BLaER1 treated with 17β-estradiol and CSF1 and Interleukin-3, amounts not matched to agents 10 nM and 100 nM (cell line): ENCODE results near the gene DLG2.

Experiments
- H3K27ac ChIP-seq, 11 experiments: shearing (Covaris generic); formaldehyde crosslinking; 2 replicates each; pipeline ENCODE4 v1.8.1; 2022
- H3K27me3 ChIP-seq, 11 experiments: shearing (Covaris generic); formaldehyde crosslinking; 2 replicates each; pipeline ENCODE4 v1.8.1; 2022
- H3K36me3 ChIP-seq, 11 experiments: shearing (Covaris generic); formaldehyde crosslinking; 2 replicates each; pipeline ENCODE4 v1.8.1; 2022
- H3K4me1 ChIP-seq, 10 experiments: shearing (Covaris generic); formaldehyde crosslinking; 2 replicates each; pipeline ENCODE4 v1.8.1; 2022
- H3K4me2 ChIP-seq, 11 experiments: shearing (Covaris generic); formaldehyde crosslinking; 2 replicates each; pipeline ENCODE4 v1.8.1; 2022
- H3K4me3 ChIP-seq, 10 experiments: shearing (Covaris generic); formaldehyde crosslinking; 2 replicates each; pipeline ENCODE4 v1.8.1; 2022
- H3K9ac ChIP-seq, 11 experiments: shearing (Covaris generic); formaldehyde crosslinking; 2 replicates each; pipeline ENCODE4 v1.8.1; 2022
- H3K9me3 ChIP-seq, 11 experiments: shearing (Covaris generic); formaldehyde crosslinking; replicated peaks in 1 of 11; 2 replicates each; pipeline ENCODE4 v1.8.1; 2022
- H4K20me1 ChIP-seq, 11 experiments: shearing (Covaris generic); formaldehyde crosslinking; 2 replicates each; pipeline ENCODE4 v1.8.1; 2022
- Cebpa-rat ChIP-seq, 11 experiments: shearing (Covaris generic); IDR thresholded peaks; 2 replicates each; pipeline ENCODE4 v1.8.1; 2022

The DLG2 gene

DNA sequence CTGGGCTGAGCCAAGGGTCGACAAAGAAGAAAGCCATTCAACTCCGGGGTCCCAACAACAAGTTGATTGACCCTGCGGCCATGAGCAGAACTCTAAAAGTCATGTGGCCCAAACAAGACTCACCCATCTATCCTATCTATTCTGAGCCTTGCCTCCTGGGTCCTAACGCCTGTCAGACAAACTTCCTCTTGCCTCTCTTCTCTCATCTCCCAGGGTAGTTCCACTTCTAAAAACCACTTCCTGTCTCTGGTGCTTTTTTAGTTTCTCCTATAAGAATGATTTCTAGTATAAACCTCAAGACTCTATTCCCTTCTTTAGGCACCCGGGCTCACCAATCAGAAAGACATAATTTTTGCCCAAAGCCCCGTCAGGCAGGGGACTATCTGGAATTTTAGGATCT is 530.2 kb downstream of the DLG2 start:
- no peak for TF ChIP-seq Cebpa-rat (IDR thresholded peaks at IDR 0.05)
- H3K27me3 ChIP-seq, result no peaks in the 10 kb centered on the region
- H3K4me2 ChIP-seq, result peak overlapping the region; percentile 49 to 71 (median 63)
- no peaks in the 10 kb centered on the region for H4K20me1 ChIP-seq
- peak overlapping the region in 5 of 11 experiments; percentile 16 to 53 (median 21); a peak in 3 of 22 replicates for H3K27ac ChIP-seq
- peaks cover 11 to 16% (median 13%) of the 10 kb centered on the region in 11 experiments for H3K9me3 ChIP-seq
- no peaks in the 10 kb centered on the region for H3K36me3 ChIP-seq
- no peak overlapping the region for H3K9ac ChIP-seq
- H3K4me3 ChIP-seq, result peak overlapping the region in 1 of 10 experiments; percentile 31; a peak in 3 of 20 replicates
- peaks cover 12 to 17% (median 14%) of the 10 kb centered on the region in 10 experiments for H3K4me1 ChIP-seq

DNA sequence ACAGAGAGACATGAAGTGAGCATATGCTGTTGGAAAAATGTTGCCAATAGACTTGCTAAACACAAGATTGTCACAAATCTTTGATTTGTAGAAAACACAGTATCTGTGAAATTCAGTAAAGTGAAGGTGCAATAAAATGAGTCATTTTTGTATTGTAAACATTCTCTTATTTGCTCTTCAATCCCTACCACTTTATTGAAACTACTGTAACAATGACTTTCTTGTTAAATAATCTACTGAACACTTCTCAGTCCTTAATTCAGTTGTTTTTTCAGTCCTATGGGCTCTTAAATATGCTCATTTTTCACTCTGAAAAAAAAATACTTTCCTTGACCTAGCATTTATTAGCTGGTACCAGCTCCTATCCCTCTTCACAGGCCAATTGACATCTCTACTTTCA is 531.9 kb downstream of the DLG2 start:
- H3K4me3 ChIP-seq, result no peak overlapping the region
- no peak overlapping the region for H3K9ac ChIP-seq
- no peaks in the 10 kb centered on the region for H3K36me3 ChIP-seq
- H3K27ac ChIP-seq, result no peak overlapping the region
- no peak for TF ChIP-seq Cebpa-rat (IDR thresholded peaks at IDR 0.05)
- H3K27me3 ChIP-seq, result no peaks in the 10 kb centered on the region
- H3K4me2 ChIP-seq, result no peak overlapping the region
- peaks cover 12 to 23% (median 14%) of the 10 kb centered on the region in 10 experiments for H3K4me1 ChIP-seq
- H3K9me3 ChIP-seq, result peaks cover 11 to 16% (median 13%) of the 10 kb centered on the region in 11 experiments
- no peaks in the 10 kb centered on the region for H4K20me1 ChIP-seq

DNA sequence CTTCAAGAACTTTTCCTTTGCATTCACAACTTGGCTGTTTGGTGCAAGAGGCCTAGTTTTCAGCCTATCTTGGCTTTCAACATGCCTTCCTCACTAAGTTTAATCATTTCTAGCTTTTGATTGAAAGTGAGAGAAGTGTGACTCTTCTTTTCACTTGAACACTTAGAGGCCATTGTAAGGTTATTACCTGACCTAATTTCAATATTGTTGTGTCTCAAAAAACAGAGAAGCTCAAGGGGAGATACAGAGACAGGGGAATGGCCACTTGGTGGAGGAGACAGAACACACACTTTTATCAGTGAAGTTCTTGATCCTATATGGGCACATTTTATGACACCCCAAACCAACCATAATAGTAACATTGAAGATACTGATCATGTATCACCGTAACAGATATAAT is 532.3 kb downstream of the DLG2 start:
- H3K4me3 ChIP-seq, result no peak overlapping the region
- no peaks in the 10 kb centered on the region for H3K36me3 ChIP-seq
- no peak overlapping the region for H3K27ac ChIP-seq
- H3K4me1 ChIP-seq, result peaks cover 12 to 27% (median 15%) of the 10 kb centered on the region in 10 experiments
- peaks cover 11 to 16% (median 13%) of the 10 kb centered on the region in 11 experiments for H3K9me3 ChIP-seq
- H4K20me1 ChIP-seq, result no peaks in the 10 kb centered on the region
- H3K27me3 ChIP-seq, result no peaks in the 10 kb centered on the region
- no peak overlapping the region for H3K9ac ChIP-seq
- TF ChIP-seq Cebpa-rat (IDR thresholded peaks at IDR 0.05), result no peak
- H3K4me2 ChIP-seq, result no peak overlapping the region

DNA sequence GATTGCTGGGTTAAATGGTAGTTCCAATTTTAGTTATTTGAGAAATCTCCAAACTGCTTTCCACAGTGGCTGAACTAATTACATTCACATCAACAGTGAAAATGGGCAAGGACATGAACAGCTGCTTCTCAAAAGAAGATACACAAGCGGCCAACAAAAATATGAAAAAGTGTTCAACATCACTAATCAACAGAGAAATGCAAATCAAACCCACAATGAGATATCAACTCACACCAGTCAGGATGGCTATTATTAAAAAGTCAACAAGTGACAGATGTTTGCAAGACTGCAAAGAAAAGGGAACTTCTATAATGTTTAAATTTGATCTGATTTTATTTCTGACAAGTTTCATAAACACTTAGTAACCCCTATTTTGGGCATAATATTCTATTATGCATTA is 537.5 kb downstream of the DLG2 start:
- Histone ChIP-seq H4K20me1 (no peaks in the 10 kb centered on the region), H3K27me3 (no peaks in the 10 kb centered on the region), H3K4me3 (no peak overlapping the region), H3K36me3 (no peaks in the 10 kb centered on the region), H3K4me2 (peak overlapping the region in 2 of 11 experiments; percentile 5 to 13; a peak in 4 of 22 replicates), H3K27ac (no peak overlapping the region), H3K9ac (no peak overlapping the region), H3K9me3 (peaks cover 0 to 4% (median 0%) of the 10 kb centered on the region in 11 experiments; a peak in 1 of 22 replicates), H3K4me1 (peaks cover 0 to 12% (median 0%) of the 10 kb centered on the region in 10 experiments; a peak in 5 of 20 replicates)
- no peak for TF ChIP-seq Cebpa-rat (IDR thresholded peaks at IDR 0.05)

DNA sequence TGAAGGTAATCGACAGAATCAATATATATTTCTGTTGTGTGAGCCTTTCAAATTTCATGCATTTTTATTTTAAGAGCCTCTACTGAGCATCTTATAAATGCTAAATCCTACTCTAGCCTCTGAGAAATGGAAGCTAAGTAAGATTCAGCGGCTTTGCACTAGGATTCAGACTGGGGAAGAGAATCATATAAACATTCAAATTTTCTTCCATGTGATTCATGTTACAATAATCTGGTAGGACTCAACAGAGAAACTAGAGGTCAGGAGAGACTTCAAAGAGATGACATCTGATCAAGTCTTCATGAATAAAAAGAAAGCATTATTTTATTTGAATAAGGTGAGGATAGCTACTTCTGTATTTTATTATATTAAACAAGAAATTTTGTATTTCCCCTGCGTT is 538.9 kb downstream of the DLG2 start:
- Histone ChIP-seq H3K4me2 (no peak overlapping the region), H3K9ac (no peak overlapping the region), H3K9me3 (peaks cover 0 to 4% (median 0%) of the 10 kb centered on the region in 11 experiments; a peak in 1 of 22 replicates), H3K27ac (no peak overlapping the region), H3K4me1 (peaks cover 0 to 12% (median 0%) of the 10 kb centered on the region in 10 experiments; a peak in 5 of 20 replicates), H4K20me1 (no peaks in the 10 kb centered on the region), H3K36me3 (no peaks in the 10 kb centered on the region), H3K4me3 (no peak overlapping the region), H3K27me3 (no peaks in the 10 kb centered on the region)
- TF ChIP-seq Cebpa-rat (IDR thresholded peaks at IDR 0.05), result no peak

DNA sequence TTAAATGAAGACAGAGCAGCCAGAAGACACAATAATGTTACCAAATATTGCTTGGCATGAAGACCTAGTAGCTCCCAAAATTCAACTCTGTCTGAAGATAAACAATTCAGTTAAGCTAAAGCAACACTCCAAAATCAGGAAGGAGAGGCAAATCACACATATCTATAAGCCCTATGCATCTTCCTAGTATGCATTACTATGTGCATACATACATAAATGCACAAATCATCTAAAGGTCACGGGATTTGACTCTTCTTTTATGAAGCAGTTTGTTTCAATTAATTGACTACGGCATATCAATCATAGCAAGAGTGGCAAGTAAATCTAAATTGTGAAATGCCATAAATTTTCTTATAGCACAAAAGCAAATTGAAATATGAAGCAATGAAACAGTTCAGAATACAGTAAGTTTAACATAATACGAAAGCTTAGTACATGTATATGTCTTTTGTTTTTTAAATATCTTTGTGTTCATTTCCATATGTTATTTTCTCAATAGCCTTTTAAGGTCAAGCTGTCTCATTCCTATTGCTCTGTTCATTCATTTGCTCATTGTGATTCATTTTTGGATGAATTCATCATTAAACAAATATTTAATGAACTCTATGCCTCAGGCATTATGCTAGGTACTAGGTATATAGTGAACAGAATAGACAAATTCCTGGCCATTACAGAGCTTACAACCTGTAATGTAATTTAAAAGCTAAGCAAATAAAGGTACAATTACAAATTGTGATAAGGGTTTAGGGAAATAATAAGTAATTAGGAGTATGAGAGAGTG is 540.5 kb downstream of the DLG2 start:
- Histone ChIP-seq H3K9me3 (peaks cover 0 to 4% (median 0%) of the 10 kb centered on the region in 11 experiments; a peak in 1 of 22 replicates), H3K36me3 (no peaks in the 10 kb centered on the region), H3K4me2 (no peak overlapping the region), H3K9ac (no peak overlapping the region), H3K27me3 (no peaks in the 10 kb centered on the region), H3K27ac (no peak overlapping the region), H3K4me3 (no peak overlapping the region), H4K20me1 (no peaks in the 10 kb centered on the region), H3K4me1 (peaks cover 0 to 12% (median 0%) of the 10 kb centered on the region in 10 experiments; a peak in 5 of 20 replicates)
- no peak for TF ChIP-seq Cebpa-rat (IDR thresholded peaks at IDR 0.05)

DNA sequence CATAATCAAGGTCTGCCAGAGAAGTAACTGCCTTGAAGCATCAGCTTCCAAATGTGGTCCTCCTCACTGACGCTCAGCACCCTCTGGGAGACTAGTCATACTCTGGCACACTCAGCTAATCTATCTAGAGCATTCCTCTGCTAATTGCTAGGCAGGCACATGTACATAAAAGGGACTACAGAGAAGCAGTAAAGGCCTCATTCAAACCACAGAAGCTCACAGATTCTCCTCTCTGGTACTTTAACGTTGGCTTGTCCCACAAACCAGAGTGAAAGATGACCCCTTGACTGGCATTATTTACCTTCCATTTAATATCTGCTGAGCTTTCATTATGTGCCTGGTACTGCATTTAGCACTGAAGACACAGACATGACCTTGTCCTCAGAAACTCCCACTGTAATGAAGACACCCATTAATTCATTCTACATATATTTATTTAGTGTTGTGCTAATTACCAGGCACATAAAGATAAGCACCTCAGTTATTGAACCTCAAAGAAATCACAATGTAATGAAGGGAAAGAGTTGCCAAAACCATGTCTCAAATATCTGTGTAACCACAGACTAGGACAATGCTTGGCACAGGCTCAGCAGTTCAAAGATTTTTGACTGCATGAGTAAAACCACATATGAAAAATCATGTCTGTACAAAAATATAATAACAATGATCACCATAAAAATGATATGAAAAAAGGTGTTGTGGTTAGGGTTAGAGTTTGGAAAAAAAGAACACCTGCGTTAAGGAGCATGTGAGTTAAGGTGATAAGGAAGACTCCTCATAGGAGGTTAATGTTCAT is 550.4 kb downstream of the DLG2 start:
- Histone ChIP-seq H3K27me3 (no peaks in the 10 kb centered on the region), H3K9ac (no peak overlapping the region), H3K27ac (no peak overlapping the region), H4K20me1 (no peaks in the 10 kb centered on the region), H3K36me3 (no peaks in the 10 kb centered on the region), H3K4me3 (no peak overlapping the region), H3K9me3 (peaks cover 0 to 3% (median 0%) of the 10 kb centered on the region in 11 experiments; a peak in 2 of 22 replicates), H3K4me2 (no peak overlapping the region; a peak in 1 of 22 replicates), H3K4me1 (peaks cover 0 to 10% (median 0%) of the 10 kb centered on the region in 10 experiments; a peak in 6 of 20 replicates)
- no peak for TF ChIP-seq Cebpa-rat (IDR thresholded peaks at IDR 0.05)

DNA sequence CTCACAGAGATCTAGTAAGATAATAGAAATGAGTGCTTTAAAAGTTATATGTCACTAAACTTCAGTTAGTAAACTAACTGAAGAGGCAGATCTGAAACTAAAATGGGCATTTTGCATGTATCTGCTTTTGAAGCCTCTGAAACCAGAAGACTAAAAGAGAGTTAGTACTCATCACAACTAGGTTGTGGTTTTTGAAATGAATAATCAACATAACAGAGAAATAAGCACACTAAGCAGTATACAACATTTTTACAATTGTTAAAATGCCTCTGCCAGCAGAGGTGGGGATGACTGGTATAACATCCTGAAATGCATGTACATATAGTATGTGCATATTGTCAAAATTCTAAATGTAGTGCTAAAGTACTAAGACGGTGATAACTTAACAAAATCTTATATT is 564.5 kb downstream of the DLG2 start:
- Histone ChIP-seq H4K20me1 (no peaks in the 10 kb centered on the region), H3K27ac (no peak overlapping the region), H3K9me3 (no peaks in the 10 kb centered on the region), H3K9ac (no peak overlapping the region), H3K36me3 (no peaks in the 10 kb centered on the region), H3K4me3 (no peak overlapping the region), H3K4me1 (no peaks in the 10 kb centered on the region), H3K27me3 (no peaks in the 10 kb centered on the region), H3K4me2 (no peak overlapping the region)
- no peak for TF ChIP-seq Cebpa-rat (IDR thresholded peaks at IDR 0.05)

DNA sequence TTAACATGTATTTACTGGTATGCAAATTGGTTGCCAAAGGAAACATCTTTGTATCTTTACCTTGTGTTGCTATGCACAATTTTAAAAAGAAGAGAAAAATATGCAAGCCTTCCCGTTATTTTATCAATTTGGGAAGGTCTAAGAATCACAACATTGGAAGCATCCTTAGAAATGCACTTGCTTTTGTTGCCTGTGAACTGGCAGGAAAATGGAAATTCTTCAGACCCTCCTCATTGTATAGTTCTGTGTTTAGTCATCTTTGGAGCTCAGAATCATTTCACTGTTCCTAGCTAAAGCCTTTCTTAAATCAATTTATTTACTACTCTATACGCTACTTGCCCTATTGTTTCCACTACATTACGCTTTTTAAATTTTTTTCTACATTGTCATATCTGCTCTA is 574.5 kb downstream of the DLG2 start:
- Histone ChIP-seq H3K36me3 (no peaks in the 10 kb centered on the region), H3K9ac (no peak overlapping the region), H3K4me3 (no peak overlapping the region), H3K9me3 (no peaks in the 10 kb centered on the region), H3K4me2 (no peak overlapping the region), H3K27me3 (no peaks in the 10 kb centered on the region), H3K27ac (no peak overlapping the region), H3K4me1 (no peaks in the 10 kb centered on the region), H4K20me1 (no peaks in the 10 kb centered on the region)
- no peak for TF ChIP-seq Cebpa-rat (IDR thresholded peaks at IDR 0.05)
